K562 (cell line): ENCODE results near the gene LRFN4. TPM values are rescaled to one million over a fixed set of nuclear protein-coding genes. Genes with fewer than 3 reads are reported as not detected.
A peak's percentile ranks its signal among the peaks of the same experiment; 100 is the strongest.

Source experiments
- MGA ChIP-seq: fragments of 450-650 bp; IDR thresholded peaks from 2 replicates; pipeline ENCODE4 v1.6.1; 2016; ENCODE audit warnings: mild to moderate bottlenecking, moderate library complexity
- NKRF ChIP-seq: fragments of 450-650 bp; IDR thresholded peaks from 2 replicates; pipeline ENCODE4 v1.6.1; 2016; ENCODE audit warnings: borderline replicate concordance
- SNAPC5 ChIP-seq: fragments of 250-450 bp; sonication (Bioruptor Pico); IDR thresholded peaks from 2 replicates; pipeline ENCODE4 v1.8.0; 2021; ENCODE audit warnings: moderate library complexity, mild to moderate bottlenecking, inconsistent platforms
- TEAD4 ChIP-seq, 2 experiments: sonication (generic) in 1 of 2; formaldehyde crosslinking in 1 of 2; IDR thresholded peaks; 2 replicates each; pipeline versions ENCODE4 v1.6.1 to v1.8.0; 2012 to 2022; ENCODE audit warnings: borderline replicate concordance in 1 of 2, inconsistent platforms in 1 of 2, low read length in 1 of 2, mild to moderate bottlenecking in 1 of 2, missing genetic modification reagents in 1 of 2
- polyA plus RNA-seq, 8 experiments: library from polyadenylated mRNA; depleted of rRNA in 4 of 8; stranded (reverse) in 5 of 8; unstranded in 3 of 8; fragments of >200 nt; fragmentation: Nextera tagmentation in 2 of 8; fragmentation: Illumina TruSeq in 1 of 8; extraction: Ambion mirVana in 2 of 8; extraction: Trizol in 1 of 8; gene quantifications; 2 replicates each; pipeline versions ENCODE4 v1.2.1 to v1.2.3, GENCODE V29; 2011 to 2014; ENCODE audit warnings: inconsistent platforms in 1 of 8, missing spikeins in 1 of 8
- total RNA-seq, 7 experiments: library from RNA; depleted of rRNA in 6 of 7; stranded (reverse); fragments of >200 nt in 6 of 7; fragmentation: Illumina TruSeq in 2 of 7; extraction: Trizol in 2 of 7; gene quantifications; 2 replicates each; pipeline versions ENCODE4 v1.2.1 to v1.2.3, GENCODE V29; 2011 to 2021; ENCODE audit warnings: low replicate concordance in 1 of 7

LRFN4 gene
- total and polyA plus RNA-seq, 9 of the 15 experiments (the other 6 are each of a cell fraction or from before 2014, with no cell fraction given) = 0.10 to 60.1 (median 6.7) TPM

- TF ChIP-seq MGA (peak; percentile 41), NKRF (no peak), TEAD4 (IDR thresholded peaks at IDR 0.05; ENCODE audit: low read length) (no peak), TEAD4 (CRISPR knock-in tag; IDR thresholded peaks at IDR 0.05; ENCODE audit: borderline replicate concordance) (no peak), SNAPC5 (no peak)
- TF ChIP-seq, all 486 proteins: peak for 12
Observed at GRCh38 chr11:66867425-66868040, 10.7 kb downstream of the LRFN4 start (continued).
